ENCODE results near the gene GALNT14.

GALNT14 gene

DNA sequence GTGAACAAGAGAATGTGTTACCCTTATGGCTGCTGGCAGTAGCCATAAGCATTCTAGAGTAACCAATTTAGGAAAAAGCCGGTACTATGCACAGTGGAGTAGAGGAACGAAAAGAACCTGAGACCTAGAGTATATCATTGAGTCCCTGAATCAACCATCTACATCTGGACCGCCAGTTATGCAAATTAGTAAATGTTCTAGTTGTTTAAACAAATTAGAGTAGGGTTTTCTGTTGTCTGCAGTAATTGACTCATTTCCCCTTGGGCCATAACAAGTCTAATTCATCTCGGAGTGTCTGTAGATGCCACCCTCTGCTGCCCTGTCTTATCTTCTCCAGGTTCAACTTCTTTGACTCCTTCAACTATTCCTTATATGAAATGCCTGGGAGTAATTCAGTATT, 270.9 kb downstream of the GALNT14 start:
- no peak for ATAC-seq
- TF ChIP-seq ZC3H10 (CRISPR knock-in tag; IDR thresholded peaks at IDR 0.05), result no peak
- no peak for TF ChIP-seq ZFP3 (CRISPR knock-in tag; IDR thresholded peaks at IDR 0.05)
- no peak for TF ChIP-seq RARB (CRISPR knock-in tag; IDR thresholded peaks at IDR 0.05)
- TF ChIP-seq, protein P1, sequence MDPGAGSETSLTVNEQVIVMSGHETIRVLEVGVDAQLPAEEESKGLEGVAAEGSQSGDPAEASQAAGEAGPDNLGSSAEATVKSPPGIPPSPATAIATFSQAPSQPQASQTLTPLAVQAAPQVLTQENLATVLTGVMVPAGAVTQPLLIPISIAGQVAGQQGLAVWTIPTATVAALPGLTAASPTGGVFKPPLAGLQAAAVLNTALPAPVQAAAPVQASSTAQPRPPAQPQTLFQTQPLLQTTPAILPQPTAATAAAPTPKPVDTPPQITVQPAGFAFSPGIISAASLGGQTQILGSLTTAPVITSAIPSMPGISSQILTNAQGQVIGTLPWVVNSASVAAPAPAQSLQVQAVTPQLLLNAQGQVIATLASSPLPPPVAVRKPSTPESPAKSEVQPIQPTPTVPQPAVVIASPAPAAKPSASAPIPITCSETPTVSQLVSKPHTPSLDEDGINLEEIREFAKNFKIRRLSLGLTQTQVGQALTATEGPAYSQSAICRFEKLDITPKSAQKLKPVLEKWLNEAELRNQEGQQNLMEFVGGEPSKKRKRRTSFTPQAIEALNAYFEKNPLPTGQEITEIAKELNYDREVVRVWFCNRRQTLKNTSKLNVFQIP (CRISPR knock-in tag; IDR thresholded peaks at IDR 0.05; ENCODE audit: borderline replicate concordance, low read depth), result no peak
- TF ChIP-seq ZFP30 (CRISPR knock-in tag; IDR thresholded peaks at IDR 0.05), result no peak
- no peak for TF ChIP-seq ISL1 (CRISPR knock-in tag; IDR thresholded peaks at IDR 0.05)
- TF ChIP-seq BACH2 (CRISPR knock-in tag; IDR thresholded peaks at IDR 0.05; ENCODE audit: borderline replicate concordance), result no peak
- no peak for TF ChIP-seq ZNF70 (CRISPR knock-in tag; IDR thresholded peaks at IDR 0.05)
- no peak for TF ChIP-seq CSDC2 (CRISPR knock-in tag; IDR thresholded peaks at IDR 0.05)
- TF ChIP-seq, protein P2, sequence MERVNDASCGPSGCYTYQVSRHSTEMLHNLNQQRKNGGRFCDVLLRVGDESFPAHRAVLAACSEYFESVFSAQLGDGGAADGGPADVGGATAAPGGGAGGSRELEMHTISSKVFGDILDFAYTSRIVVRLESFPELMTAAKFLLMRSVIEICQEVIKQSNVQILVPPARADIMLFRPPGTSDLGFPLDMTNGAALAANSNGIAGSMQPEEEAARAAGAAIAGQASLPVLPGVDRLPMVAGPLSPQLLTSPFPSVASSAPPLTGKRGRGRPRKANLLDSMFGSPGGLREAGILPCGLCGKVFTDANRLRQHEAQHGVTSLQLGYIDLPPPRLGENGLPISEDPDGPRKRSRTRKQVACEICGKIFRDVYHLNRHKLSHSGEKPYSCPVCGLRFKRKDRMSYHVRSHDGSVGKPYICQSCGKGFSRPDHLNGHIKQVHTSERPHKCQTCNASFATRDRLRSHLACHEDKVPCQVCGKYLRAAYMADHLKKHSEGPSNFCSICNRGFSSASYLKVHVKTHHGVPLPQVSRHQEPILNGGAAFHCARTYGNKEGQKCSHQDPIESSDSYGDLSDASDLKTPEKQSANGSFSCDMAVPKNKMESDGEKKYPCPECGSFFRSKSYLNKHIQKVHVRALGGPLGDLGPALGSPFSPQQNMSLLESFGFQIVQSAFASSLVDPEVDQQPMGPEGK (CRISPR knock-in tag; IDR thresholded peaks at IDR 0.05; ENCODE audit: borderline replicate concordance), result no peak
- no peak for TF ChIP-seq TOX (CRISPR knock-in tag; IDR thresholded peaks at IDR 0.05; ENCODE audit: borderline replicate concordance)
- TF ChIP-seq ZNF565 (CRISPR knock-in tag; conservative IDR thresholded peaks at IDR 0.05; ENCODE audit: low read depth), result no peak
- TF ChIP-seq TCF4 (CRISPR knock-in tag; IDR thresholded peaks at IDR 0.05; ENCODE audit: borderline replicate concordance), result no peak
- TF ChIP-seq, protein P3, sequence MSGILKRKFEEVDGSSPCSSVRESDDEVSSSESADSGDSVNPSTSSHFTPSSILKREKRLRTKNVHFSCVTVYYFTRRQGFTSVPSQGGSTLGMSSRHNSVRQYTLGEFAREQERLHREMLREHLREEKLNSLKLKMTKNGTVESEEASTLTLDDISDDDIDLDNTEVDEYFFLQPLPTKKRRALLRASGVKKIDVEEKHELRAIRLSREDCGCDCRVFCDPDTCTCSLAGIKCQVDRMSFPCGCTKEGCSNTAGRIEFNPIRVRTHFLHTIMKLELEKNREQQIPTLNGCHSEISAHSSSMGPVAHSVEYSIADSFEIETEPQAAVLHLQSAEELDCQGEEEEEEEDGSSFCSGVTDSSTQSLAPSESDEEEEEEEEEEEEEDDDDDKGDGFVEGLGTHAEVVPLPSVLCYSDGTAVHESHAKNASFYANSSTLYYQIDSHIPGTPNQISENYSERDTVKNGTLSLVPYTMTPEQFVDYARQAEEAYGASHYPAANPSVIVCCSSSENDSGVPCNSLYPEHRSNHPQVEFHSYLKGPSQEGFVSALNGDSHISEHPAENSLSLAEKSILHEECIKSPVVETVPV (CRISPR knock-in tag; IDR thresholded peaks at IDR 0.05), result no peak
- TF ChIP-seq ARNTL (CRISPR knock-in tag; IDR thresholded peaks at IDR 0.05; ENCODE audit: borderline replicate concordance, low read depth), result no peak
- no peak for TF ChIP-seq SNAI2 (CRISPR knock-in tag; IDR thresholded peaks at IDR 0.05)

DNA sequence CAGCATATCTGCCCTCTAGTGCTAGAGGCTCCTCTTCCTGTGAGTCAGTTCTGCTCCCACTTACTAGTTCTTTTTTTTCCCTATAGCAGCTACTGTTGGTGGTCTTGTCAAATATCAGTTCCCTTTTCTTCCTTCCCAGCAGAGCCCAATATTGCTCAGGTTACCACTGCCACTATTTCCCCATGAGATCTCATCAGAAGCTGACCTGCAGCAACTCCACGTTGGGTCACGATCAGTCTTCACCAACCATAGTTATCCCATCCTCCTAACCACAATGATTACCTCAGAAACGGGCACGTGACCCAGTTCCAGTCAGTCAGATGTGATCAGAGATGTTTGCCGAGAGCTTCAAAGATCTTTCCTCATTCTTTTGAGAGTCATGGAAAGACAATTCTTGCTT, 271.3 kb downstream of the GALNT14 start:
- TF ChIP-seq, protein P1 (CRISPR knock-in tag; IDR thresholded peaks at IDR 0.05; ENCODE audit: borderline replicate concordance, low read depth), result no peak
- TF ChIP-seq, protein P4, sequence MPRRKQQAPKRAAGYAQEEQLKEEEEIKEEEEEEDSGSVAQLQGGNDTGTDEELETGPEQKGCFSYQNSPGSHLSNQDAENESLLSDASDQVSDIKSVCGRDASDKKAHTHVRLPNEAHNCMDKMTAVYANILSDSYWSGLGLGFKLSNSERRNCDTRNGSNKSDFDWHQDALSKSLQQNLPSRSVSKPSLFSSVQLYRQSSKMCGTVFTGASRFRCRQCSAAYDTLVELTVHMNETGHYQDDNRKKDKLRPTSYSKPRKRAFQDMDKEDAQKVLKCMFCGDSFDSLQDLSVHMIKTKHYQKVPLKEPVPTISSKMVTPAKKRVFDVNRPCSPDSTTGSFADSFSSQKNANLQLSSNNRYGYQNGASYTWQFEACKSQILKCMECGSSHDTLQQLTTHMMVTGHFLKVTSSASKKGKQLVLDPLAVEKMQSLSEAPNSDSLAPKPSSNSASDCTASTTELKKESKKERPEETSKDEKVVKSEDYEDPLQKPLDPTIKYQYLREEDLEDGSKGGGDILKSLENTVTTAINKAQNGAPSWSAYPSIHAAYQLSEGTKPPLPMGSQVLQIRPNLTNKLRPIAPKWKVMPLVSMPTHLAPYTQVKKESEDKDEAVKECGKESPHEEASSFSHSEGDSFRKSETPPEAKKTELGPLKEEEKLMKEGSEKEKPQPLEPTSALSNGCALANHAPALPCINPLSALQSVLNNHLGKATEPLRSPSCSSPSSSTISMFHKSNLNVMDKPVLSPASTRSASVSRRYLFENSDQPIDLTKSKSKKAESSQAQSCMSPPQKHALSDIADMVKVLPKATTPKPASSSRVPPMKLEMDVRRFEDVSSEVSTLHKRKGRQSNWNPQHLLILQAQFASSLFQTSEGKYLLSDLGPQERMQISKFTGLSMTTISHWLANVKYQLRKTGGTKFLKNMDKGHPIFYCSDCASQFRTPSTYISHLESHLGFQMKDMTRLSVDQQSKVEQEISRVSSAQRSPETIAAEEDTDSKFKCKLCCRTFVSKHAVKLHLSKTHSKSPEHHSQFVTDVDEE (CRISPR knock-in tag; IDR thresholded peaks at IDR 0.05), result no peak
- TF ChIP-seq ZNF70 (CRISPR knock-in tag; IDR thresholded peaks at IDR 0.05) (no peak), ISL1 (CRISPR knock-in tag; IDR thresholded peaks at IDR 0.05) (no peak), ZFP3 (CRISPR knock-in tag; IDR thresholded peaks at IDR 0.05) (no peak), PPARA (CRISPR knock-in tag; IDR thresholded peaks at IDR 0.05; ENCODE audit: borderline replicate concordance) (no peak), BACH2 (CRISPR knock-in tag; IDR thresholded peaks at IDR 0.05; ENCODE audit: borderline replicate concordance) (no peak), ZNF565 (CRISPR knock-in tag; conservative IDR thresholded peaks at IDR 0.05; ENCODE audit: low read depth) (no peak), ZC3H10 (CRISPR knock-in tag; IDR thresholded peaks at IDR 0.05) (no peak), ZNF8 (CRISPR knock-in tag; IDR thresholded peaks at IDR 0.05) (no peak), TOX (CRISPR knock-in tag; IDR thresholded peaks at IDR 0.05; ENCODE audit: borderline replicate concordance) (no peak), RARB (CRISPR knock-in tag; IDR thresholded peaks at IDR 0.05) (no peak), OSR1 (CRISPR knock-in tag; IDR thresholded peaks at IDR 0.05) (no peak), CSDC2 (CRISPR knock-in tag; IDR thresholded peaks at IDR 0.05) (no peak), ARNTL (CRISPR knock-in tag; IDR thresholded peaks at IDR 0.05; ENCODE audit: borderline replicate concordance, low read depth) (no peak), ESRRG (CRISPR knock-in tag; IDR thresholded peaks at IDR 0.05) (no peak), GLIS3 (CRISPR knock-in tag; IDR thresholded peaks at IDR 0.05) (no peak)
- TF ChIP-seq, protein P5, sequence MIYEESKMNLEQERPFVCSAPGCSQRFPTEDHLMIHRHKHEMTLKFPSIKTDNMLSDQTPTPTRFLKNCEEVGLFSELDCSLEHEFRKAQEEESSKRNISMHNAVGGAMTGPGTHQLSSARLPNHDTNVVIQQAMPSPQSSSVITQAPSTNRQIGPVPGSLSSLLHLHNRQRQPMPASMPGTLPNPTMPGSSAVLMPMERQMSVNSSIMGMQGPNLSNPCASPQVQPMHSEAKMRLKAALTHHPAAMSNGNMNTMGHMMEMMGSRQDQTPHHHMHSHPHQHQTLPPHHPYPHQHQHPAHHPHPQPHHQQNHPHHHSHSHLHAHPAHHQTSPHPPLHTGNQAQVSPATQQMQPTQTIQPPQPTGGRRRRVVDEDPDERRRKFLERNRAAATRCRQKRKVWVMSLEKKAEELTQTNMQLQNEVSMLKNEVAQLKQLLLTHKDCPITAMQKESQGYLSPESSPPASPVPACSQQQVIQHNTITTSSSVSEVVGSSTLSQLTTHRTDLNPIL (CRISPR knock-in tag; IDR thresholded peaks at IDR 0.05; ENCODE audit: low read depth), result no peak
- ATAC-seq, result no peak
